ENCODE measurements around the gene CDH20.

Gene CDH20

DNA sequence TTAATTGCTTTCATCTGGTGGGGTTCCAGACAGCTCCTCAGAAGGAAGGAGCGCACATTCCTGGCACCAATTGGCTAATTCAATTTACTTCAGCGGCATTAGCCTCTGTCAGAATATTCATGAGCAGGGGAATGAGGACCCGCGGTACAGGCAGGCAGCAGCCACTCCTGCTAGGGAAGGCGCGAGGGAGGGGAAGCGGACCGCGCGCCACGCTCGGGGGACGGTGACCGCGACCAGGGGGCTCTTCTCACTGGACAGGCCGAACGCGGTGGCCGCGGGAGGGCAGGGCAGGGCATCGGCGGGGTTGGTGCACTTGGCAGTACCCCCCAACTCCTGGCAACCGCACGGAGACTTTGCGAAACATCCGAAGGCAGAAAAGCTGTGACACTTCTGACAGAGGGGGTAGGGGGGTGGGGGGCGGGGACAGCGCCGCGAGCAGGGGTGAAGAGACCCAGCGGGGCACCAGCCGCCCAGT is at the start of gene CDH20:
Gene CDH20, plus strand, starts transcription at position 160 of the 475 bp plus-strand sequence.
- FAIRE-seq: no peak

DNA sequence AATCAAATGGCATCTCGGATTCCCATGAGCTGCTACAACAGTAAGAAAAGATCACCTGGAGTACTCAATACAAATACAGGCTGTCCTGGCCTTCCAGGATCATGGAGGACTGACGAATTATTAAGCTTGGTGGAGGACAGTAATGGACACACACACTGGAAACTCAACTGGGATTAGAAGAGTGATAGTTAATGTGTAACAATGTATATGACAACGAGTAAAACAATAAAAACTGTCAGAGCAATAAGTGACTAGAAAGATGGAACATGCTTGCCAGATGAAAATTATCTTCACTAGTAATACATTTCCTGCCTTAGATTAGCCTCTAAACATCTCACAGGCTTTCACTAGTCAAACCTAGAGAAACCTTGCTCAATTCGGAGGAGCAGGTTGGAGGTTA is 49.2 kb upstream of the CDH20 start:
- no peak for FAIRE-seq
- DNase-seq (ENCODE audit: extremely low spot score, insufficient read length, low read depth): no peak

More for the DNA sequence above, at the start of gene CDH20:
- DNase-seq (ENCODE audit: extremely low spot score, insufficient read length, low read depth): no peak

DNA sequence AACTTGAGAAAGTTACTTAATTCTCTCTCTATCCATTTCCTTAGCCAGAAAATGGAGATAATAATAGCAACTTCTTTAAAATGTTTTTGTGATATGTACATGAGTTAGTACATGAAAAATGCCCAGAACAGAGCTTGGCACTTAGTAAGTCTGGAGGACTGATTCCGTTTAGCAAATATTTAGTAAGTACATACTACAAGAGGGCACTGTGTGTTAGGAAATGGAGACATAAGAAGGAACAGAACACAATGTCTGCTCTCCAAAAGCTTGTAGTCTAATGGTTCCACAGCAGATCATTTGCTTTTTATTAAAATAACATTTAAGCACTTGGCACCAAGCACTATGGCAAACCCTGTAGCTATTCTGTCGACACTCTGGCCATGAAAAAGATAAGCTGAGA is 47.5 kb upstream of the CDH20 start:
- no peak for FAIRE-seq
- no peak for DNase-seq (ENCODE audit: extremely low spot score, insufficient read length, low read depth)

GRCh38 chr18:61286867-61287266 is 46.4 kb upstream of the CDH20 start:
- FAIRE-seq (no peak), DNase-seq (ENCODE audit: extremely low spot score, insufficient read length, low read depth) (no peak)

- DNase-seq (ENCODE audit: extremely low spot score, insufficient read length, low read depth): no peak
- FAIRE-seq: no peak
These were observed 42.6 kb upstream of the CDH20 start for GRCh38 chr18:61290616-61291015.

GRCh38 chr18:61292280-61293035 is 40.8 kb upstream of the CDH20 start:
- DNase-seq (ENCODE audit: extremely low spot score, insufficient read length, low read depth) (no peak), FAIRE-seq (no peak)

GRCh38 chr18:61295153-61295552 is 38.1 kb upstream of the CDH20 start:
- FAIRE-seq: no peak
- no peak for DNase-seq (ENCODE audit: extremely low spot score, insufficient read length, low read depth)

GRCh38 chr18:61308004-61308403 is 25.2 kb upstream of the CDH20 start:
- DNase-seq (ENCODE audit: extremely low spot score, insufficient read length, low read depth) (no peak), FAIRE-seq (no peak)

GRCh38 chr18:61308795-61309393 is 24.3 kb upstream of the CDH20 start:
- FAIRE-seq: no peak
- no peak for DNase-seq (ENCODE audit: extremely low spot score, insufficient read length, low read depth)

DNA sequence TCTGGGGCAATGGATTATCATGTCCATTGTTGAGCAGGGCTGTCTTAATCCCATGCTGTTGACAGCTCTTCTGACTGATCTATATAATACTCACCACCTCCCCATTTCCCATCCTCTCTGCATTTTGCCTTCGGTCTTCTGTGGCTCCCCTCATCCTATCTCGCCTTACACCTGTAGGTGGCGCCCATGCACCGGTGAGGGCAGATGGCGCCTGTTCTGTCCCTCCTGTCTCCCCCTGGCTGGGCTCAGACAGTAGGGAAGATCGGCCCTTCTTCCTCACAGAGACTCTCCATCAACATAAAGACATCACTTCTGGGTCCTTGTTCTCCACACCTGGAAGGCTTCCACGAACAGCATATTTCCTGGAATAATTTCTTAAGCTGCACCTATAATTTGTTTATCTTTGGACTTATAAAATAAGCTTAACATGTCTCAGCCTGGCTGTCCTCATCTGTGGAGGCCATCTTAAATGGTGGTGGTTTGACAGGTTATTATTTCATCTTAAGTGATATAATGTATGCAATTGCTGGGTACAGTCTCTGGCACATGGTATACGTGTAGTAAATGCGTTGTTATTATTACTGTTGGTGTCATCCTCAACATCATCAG is 10.9 kb upstream of the CDH20 start:
- peak; percentile 22 for DNase-seq (ENCODE audit: extremely low spot score, insufficient read length, low read depth)
- peak; percentile 83 for FAIRE-seq

DNA sequence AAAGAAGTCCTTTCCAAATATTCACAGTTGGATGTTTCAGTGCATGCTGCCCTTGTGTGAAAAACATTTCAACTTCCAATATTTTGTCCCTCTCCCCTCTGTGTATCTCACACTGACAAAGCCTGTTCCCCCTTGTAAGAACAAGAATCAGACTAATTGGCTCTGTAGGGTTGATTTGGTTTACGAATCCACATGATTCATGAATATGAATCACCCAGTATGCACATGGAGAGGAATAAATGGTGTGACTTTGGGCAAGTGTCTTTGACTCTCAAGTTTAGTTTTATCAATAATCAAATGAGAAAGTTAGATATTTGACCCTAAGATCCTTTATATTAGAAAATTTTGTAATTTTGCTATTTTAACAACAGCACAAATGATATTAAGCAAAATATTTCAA is 9.3 kb upstream of the CDH20 start:
- no peak for DNase-seq (ENCODE audit: extremely low spot score, insufficient read length, low read depth)
- FAIRE-seq: no peak

- DNase-seq (ENCODE audit: extremely low spot score, insufficient read length, low read depth): no peak
- FAIRE-seq: no peak
These were observed 6.8 kb upstream of the CDH20 start for GRCh38 chr18:61326407-61326806.

GRCh38 chr18:61329398-61329797 is 3.8 kb upstream of the CDH20 start:
- no peak for DNase-seq (ENCODE audit: extremely low spot score, insufficient read length, low read depth)
- FAIRE-seq: no peak

GRCh38 chr18:61331051-61331450 is 2.2 kb upstream of the CDH20 start:
- FAIRE-seq: no peak
- no peak for DNase-seq (ENCODE audit: extremely low spot score, insufficient read length, low read depth)

DNA sequence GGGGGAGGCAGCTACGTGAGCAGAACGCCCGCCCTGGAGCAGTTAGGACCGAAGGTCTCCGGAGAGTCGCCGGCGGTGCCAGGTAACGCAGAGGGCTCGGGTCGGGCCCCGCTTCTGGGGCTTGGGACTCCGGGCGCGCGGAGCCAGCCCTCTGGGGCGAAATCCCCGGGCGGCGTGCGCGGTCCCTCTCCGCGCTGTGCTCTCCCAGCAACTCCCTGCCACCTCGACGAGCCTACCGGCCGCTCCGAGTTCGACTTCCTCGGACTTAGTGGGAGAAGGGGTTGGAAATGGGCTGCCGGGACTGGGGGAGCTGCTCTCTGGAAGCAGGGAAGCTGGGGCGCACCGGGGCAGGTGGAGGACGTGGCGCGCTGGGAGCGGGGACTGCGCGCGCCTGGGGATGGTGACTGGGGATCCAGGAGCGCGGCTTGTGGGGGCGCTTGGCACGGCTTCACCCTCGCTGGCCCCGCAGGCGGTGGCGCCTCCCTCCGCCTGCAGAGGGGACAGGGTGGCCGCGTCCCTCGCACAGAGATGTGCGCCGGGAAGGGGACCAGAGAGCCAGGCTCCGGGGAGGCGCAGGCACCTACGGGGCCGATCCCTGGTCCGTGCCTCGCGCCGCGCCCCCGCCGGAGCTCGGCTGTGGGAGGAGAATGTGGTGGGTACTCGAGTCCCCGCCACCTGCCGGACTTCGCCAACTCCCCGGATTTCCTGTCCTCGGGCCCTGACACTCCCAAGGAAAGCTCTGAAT is 688 bp downstream of the CDH20 start:
- no peak for FAIRE-seq
- no peak for DNase-seq (ENCODE audit: extremely low spot score, insufficient read length, low read depth)

DNA sequence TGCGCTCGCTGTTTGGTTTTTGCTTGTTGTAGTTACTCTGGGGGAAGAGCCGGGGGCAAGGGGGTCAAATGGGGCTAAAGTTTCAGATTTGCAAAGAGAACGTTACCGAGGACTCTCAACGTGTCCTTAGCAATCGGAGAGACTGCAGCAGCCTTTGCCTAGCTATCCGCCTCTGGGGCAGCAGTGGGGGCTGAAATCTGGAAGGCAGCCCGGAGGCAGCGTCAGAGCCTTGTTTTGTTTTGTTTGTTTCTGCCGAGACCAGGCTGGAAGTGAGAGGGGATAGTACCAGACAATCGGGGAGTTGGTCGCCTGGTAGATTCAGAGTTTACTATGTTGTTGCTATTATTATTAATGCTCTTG is 1.2 kb downstream of the CDH20 start:
- DNase-seq (ENCODE audit: extremely low spot score, insufficient read length, low read depth): no peak
- no peak for FAIRE-seq

DNA sequence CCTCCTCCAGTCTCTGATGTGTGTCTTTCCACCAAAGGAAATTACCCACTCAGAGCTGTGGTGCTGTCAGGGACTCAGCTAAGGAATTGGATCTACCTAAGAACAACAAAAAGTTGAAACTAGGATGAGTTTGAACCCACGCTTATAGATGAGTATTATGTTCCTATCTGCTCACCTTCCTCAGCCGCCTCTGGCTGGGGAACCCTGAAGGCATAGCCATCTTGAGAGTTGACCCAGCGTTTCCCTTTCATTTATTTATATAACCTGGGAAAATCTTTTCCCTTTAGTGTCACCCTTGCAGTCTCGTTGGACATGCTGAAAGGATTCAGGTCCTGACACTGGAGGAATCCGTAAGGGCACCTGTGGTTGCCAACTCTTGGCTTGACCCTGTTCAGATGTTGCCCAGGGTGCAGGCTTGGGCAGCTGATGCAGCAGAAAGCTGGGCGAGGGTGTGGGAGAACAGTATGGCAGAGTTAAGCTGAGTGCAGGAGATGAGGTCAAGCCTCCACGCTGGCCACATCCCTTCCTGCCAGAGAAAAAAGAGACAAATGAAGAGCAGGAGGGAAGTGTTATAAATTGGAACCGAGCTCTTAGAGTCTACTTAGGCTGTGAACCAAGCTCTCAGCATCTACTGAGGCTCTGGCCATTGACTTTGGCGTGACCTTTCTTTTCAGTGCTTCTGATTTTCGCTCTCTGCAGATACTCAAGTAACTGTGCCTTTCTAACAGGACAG is 1.9 kb downstream of the CDH20 start:
- DNase-seq (ENCODE audit: extremely low spot score, insufficient read length, low read depth): no peak
- FAIRE-seq: no peak

DNA sequence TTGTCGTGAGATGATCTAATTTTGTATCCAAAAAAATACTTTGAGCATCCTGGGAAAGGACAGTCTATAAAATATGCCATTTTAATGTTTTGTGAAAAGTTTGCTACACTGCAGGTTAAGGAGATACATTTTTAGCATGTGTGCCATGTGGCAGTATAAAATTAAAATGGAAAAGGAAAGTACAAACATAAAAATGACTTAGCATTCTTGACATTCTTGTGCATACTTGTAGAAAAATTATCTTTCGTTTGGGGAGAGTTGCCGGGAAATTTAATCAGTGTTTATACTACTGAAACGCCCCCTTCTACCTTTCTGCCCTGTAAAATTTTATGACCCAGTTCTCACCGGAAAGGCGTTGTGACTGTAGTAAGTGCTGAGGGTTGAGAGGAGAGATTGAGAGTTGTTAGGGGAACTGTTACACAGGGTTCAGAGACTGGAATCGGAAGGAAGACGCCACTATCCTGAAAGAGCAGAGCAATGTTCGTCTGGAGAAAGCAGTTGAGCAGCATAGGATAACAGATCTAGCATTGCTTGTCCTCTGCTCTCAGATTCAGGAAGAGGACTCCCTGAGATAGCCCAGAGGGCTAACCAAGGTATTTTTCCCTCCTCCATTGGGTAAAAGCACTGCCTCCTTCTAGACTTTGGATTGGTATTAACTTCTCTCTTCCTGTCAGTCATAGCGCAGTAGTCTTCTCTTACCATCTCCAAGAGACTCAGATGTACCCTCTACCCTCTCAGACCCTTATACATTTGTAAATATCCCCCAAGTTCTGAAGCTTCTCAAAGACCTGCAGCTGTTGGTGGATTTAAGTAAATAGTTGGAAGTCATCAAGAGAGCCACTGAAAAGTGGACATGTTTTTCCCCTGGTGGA is 2.7 kb downstream of the CDH20 start:
- FAIRE-seq (no peak), DNase-seq (ENCODE audit: extremely low spot score, insufficient read length, low read depth) (no peak)

- DNase-seq (ENCODE audit: extremely low spot score, insufficient read length, low read depth) (no peak), FAIRE-seq (no peak)
These were observed 3.5 kb downstream of the CDH20 start for GRCh38 chr18:61336766-61337165.

All from GM18507 (cell line).